ENCODE measurements around the gene IGFBP1.
"Not testable (repeated sequence)": the region's sequence is repeated elsewhere in the genome, so short reads cannot be mapped to it uniquely, and the experiment has no call there.

The IGFBP1 gene

DNA sequence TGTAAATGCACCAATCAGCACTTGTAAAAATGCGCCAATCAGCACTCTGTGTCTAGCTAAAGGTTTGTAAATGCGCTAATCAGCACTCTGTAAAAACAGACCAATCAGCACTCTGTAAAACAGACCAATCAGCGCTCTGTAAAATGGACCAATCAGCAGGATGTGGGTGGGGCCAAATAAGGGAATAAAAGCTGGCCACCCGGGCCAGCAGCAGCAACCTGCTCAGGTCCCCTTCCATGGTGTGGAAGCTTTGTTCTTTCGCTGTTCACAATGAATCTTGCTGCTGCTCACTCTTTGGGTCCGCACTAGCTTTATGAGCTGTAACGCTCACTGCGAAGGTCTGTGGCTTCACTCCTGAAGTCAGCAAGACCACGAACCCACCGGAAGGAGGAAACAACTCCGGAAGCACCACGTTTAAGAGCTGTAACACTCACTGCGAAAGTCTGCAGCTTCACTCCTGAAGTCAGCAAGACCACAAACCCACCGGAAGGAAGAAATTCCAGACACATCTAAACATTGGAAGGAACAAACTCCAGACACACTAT, 52.0 kb downstream of the IGFBP1 start:
- DNase-seq = not testable (repeated sequence)

DNA sequence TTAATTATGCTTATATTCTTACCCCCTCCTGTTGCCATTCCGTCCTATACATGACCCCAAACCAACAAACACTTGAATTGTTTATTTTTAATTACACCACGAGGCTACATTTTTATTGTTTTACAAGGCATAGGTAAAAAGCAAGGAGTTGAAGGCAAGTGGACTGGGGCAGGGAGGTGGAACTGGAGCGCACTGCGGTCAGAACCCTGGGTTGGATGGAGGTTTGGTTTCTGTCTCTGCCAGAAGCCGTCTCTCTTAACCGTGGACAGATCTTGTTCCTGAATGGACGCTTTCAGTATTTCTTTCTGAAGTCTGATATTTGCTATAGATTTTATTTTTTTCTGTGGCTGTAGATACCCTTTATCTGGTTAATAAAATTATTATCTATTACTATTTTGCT, 52.7 kb downstream of the IGFBP1 start:
- no peak for DNase-seq
